ENCODE results near the gene HEXA. TPM values are rescaled to one million over a fixed set of nuclear protein-coding genes. Genes with fewer than 3 reads are reported as not detected.

HEXA gene
- total and polyA plus RNA-seq, 10 donors, result 99.1 to 172 (median 117) TPM

- no peaks in the 10 kb centered on the region for H3K36me3 ChIP-seq
- intact Hi-C loops (cut with DNase I; ENCODE audit: low total_unique reads), result no loop called here
- peaks cover 0 to 21% (median 16%) of the 10 kb centered on the region in 6 donors for H3K4me1 ChIP-seq
- WGBS, 5 donors, result 12 to 55% (median 15%) methylated on average over 8 to 48 of the region's 48 CpGs
- TF ChIP-seq CTCF (IDR thresholded peaks at IDR 0.05 in 8 of 11, conservative IDR thresholded peaks at IDR 0.05 in 3 of 11) (no peak), POLR2AphosphoS5 (IDR thresholded peaks at IDR 0.05) (no peak), POLR2A (IDR thresholded peaks at IDR 0.05) (no peak)
- H3K27ac ChIP-seq, result peak overlapping the region in 3 of 8 donors; percentile 18 to 50 (median 42)
- H3K4me3 ChIP-seq, result peak overlapping the region; percentile 52 to 78 (median 57)
- peak; percentile 91 for DNase-seq
- H3K9me3 ChIP-seq, result peaks cover 0 to 12% (median 9%) of the 10 kb centered on the region in 8 donors
- H3K27me3 ChIP-seq (replicated peaks in 1 of 7), result peaks cover 0 to 8% (median 0%) of the 10 kb centered on the region in 7 donors
Observed at GRCh38 chr15:72319360-72319984, 56.3 kb downstream of the HEXA start.

GRCh38 chr15:72318408-72318942, 57.3 kb downstream of the HEXA start:
- intact Hi-C loops (cut with DNase I; ENCODE audit: low total_unique reads), result no loop called here
- 32 to 42% (median 33%) methylated on average over 2 of the region's 2 CpGs for WGBS, 5 donors
- TF ChIP-seq POLR2A (IDR thresholded peaks at IDR 0.05), result no peak
- no peak for TF ChIP-seq POLR2AphosphoS5 (IDR thresholded peaks at IDR 0.05)
- TF ChIP-seq CTCF (IDR thresholded peaks at IDR 0.05 in 8 of 11, conservative IDR thresholded peaks at IDR 0.05 in 3 of 11), result no peak
- Histone ChIP-seq H3K27me3 (replicated peaks in 1 of 7) (peaks cover 0 to 8% (median 0%) of the 10 kb centered on the region in 7 donors), H3K36me3 (no peaks in the 10 kb centered on the region), H3K27ac (no peak overlapping the region), H3K4me1 (peaks cover 0 to 21% (median 16%) of the 10 kb centered on the region in 6 donors), H3K4me3 (no peak overlapping the region), H3K9me3 (peaks cover 0 to 3% (median under 1%) of the 10 kb centered on the region in 8 donors)
- DNase-seq, result no peak

- 53 to 75% (median 69%) methylated on average over 4 to 6 of the region's 6 CpGs for WGBS, 5 donors
- H3K4me3 ChIP-seq, result no peak overlapping the region
- H3K4me1 ChIP-seq, result peaks cover 0 to 16% (median 12%) of the 10 kb centered on the region in 6 donors
- H3K36me3 ChIP-seq, result no peaks in the 10 kb centered on the region
- H3K27me3 ChIP-seq (replicated peaks in 1 of 7), result peaks cover 0 to 8% (median 0%) of the 10 kb centered on the region in 7 donors
- TF ChIP-seq POLR2AphosphoS5 (IDR thresholded peaks at IDR 0.05), result no peak
- TF ChIP-seq CTCF (IDR thresholded peaks at IDR 0.05 in 8 of 11, conservative IDR thresholded peaks at IDR 0.05 in 3 of 11), result no peak
- TF ChIP-seq POLR2A (IDR thresholded peaks at IDR 0.05), result no peak
- intact Hi-C loops (cut with DNase I; ENCODE audit: low total_unique reads), result no loop called here
- DNase-seq, result no peak
- H3K27ac ChIP-seq, result no peak overlapping the region
- H3K9me3 ChIP-seq, result no peaks in the 10 kb centered on the region
Observed at GRCh38 chr15:72315706-72316370, 60.0 kb downstream of the HEXA start.

- no peak for TF ChIP-seq POLR2AphosphoS5 (IDR thresholded peaks at IDR 0.05)
- TF ChIP-seq CTCF (IDR thresholded peaks at IDR 0.05 in 8 of 11, conservative IDR thresholded peaks at IDR 0.05 in 3 of 11), result no peak
- TF ChIP-seq POLR2A (IDR thresholded peaks at IDR 0.05), result no peak
- no peaks in the 10 kb centered on the region for H3K9me3 ChIP-seq
- H3K27me3 ChIP-seq (replicated peaks in 1 of 7), result no peaks in the 10 kb centered on the region
- no peak for DNase-seq
- H3K4me3 ChIP-seq, result no peak overlapping the region
- intact Hi-C loops (cut with DNase I; ENCODE audit: low total_unique reads), result no loop called here
- H3K4me1 ChIP-seq, result no peaks in the 10 kb centered on the region
- no peak overlapping the region for H3K27ac ChIP-seq
- WGBS, 5 donors, result 92 to 99% (median 96%) methylated on average over 2 of the region's 2 CpGs
- no peaks in the 10 kb centered on the region for H3K36me3 ChIP-seq
Observed at GRCh38 chr15:72313881-72314280, 61.9 kb downstream of the HEXA start.
